Transverse colon (tissue), 3 donors: ENCODE data around the gene RTP4.

Source experiments
- CTCF ChIP-seq, 5 experiments: fragments of 200-600 bp in 3 of 5; fragments of 450-650 bp in 2 of 5; sonication (generic) in 3 of 5; IDR thresholded peaks; 1 replicate in 2 of 5; 2 replicates in 3 of 5; pipeline ENCODE4 v1.5.1; 2016 to 2017; ENCODE audit warnings: antibody characterized with exemption in 5 of 5, inconsistent platforms in 3 of 5, mild to moderate bottlenecking in 2 of 5, moderate library complexity in 1 of 5
- EP300 ChIP-seq: sonication (generic); formaldehyde crosslinking; IDR thresholded peaks from one replicate; pipeline ENCODE4 v1.6.1; 2017; ENCODE audit warnings: antibody characterized with exemption, low read depth

GRCh38 chr3:187385296-187385695 is 17.1 kb downstream of the RTP4 start:
- TF ChIP-seq CTCF (IDR thresholded peaks at IDR 0.05) (no peak), EP300 (no peak)
